ENCODE data around the gene PLEKHH2.

- TF ChIP-seq EZH2 (IDR thresholded peaks at IDR 0.05; ENCODE audit: borderline replicate concordance): no peak
- no peak for TF ChIP-seq CTCF (IDR thresholded peaks at IDR 0.05; ENCODE audit: poor library complexity)
Measured at GRCh38 chr2:43762286-43762685, 125.2 kb downstream of the PLEKHH2 start.

Data from hepatocyte (in vitro differentiated cells).